Measurements from ENCODE around the gene PSMB11.
"Not testable (repeated sequence)": the region's sequence is repeated elsewhere in the genome, so short reads cannot be mapped to it uniquely, and the experiment has no call there.

The PSMB11 gene

GRCh38 chr14:23005451-23006187 is 36.4 kb upstream of the PSMB11 start:
- TF ChIP-seq JUND (IDR thresholded peaks at IDR 0.05; ENCODE audit: low read depth): no peak
- in situ Hi-C loops (cut with HindIII; ENCODE audit: low pct_unique_long_range_greater_than_20kb, low sequenced_read_pairs): no loop called here
- no peak for DNase-seq (ENCODE audit: low read depth in 1 of 2, low spot score in 1 of 2)

GRCh38 chr14:23006188-23006534 is 35.9 kb upstream of the PSMB11 start:
- in situ Hi-C loops (cut with HindIII; ENCODE audit: low pct_unique_long_range_greater_than_20kb, low sequenced_read_pairs): no loop called here
- DNase-seq (ENCODE audit: low read depth in 1 of 2, low spot score in 1 of 2): no peak
- TF ChIP-seq JUND (IDR thresholded peaks at IDR 0.05; ENCODE audit: low read depth): no peak

DNA sequence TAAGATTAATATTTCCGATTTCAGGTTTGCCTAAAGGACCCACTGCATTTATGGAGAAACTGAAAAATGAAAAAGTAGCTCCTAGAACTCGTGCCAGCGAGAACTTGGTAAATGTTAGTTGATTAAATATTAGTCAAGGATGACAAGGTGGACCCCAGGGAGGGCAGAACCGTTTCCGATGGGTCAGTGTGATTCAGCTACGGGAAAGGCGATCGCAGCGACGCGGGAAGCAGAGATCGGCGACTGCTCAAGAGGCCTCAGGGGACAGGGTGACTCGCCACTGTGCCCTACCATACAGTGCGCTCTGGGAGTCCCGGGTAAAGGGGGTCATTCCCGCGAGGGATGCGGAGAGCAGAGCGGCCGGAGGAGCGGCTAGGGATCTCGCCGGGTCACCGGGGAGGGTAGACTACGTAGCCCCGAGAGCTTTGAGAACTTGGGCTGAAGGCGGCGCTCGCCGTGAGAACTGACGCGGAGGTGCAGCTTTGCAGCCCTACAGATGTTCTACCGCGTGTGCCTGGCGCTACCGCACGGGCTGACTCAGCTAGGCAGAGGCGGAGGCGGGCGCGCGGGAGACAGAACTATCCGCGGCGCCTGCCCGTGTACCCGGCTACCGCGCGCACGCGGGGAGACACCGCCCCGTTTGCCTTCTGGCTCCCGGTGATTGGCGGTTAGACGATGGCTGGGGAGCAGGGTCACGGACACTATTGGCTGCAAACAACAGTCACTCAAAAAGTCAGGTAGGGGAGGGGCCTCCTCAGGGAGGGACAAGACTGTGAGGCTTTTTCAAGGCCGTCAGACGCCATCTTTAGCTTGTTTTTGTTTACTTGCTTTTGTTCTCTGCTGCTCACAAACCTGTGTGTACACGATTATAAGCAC is 35.2 kb upstream of the PSMB11 start:
- in situ Hi-C loops (cut with HindIII; ENCODE audit: low pct_unique_long_range_greater_than_20kb, low sequenced_read_pairs): no loop called here
- no peak for TF ChIP-seq JUND (IDR thresholded peaks at IDR 0.05; ENCODE audit: low read depth)
- DNase-seq (ENCODE audit: low read depth in 1 of 2, low spot score in 1 of 2): peak; percentile 87 to 97

- in situ Hi-C loops (cut with HindIII; ENCODE audit: low pct_unique_long_range_greater_than_20kb, low sequenced_read_pairs): no loop called here
- DNase-seq (ENCODE audit: low read depth in 1 of 2, low spot score in 1 of 2): no peak
- no peak for TF ChIP-seq JUND (IDR thresholded peaks at IDR 0.05; ENCODE audit: low read depth)
Measured at GRCh38 chr14:23008831-23009230, 33.2 kb upstream of the PSMB11 start.

DNA sequence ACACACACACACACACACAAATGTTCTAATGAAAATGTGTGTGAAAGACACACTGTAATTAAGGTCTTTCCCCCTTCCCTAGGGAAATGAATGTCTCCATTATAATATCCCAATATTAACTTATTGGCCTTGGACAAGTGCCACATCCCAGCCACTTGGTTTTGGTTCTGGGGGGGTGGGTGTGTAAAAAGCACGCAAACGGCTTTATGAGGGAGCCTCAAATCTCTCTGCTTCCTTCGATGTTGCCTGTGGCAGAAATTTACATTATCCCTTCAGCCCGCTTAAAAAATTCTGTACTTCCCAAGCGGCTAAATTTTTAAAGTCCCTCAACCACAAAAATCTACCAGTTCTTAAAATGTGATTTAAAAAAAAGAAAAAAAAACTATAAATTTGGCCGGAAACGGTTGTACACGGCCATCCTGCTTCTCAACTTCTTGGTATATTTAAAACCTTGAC is 32.5 kb upstream of the PSMB11 start:
- TF ChIP-seq JUND (IDR thresholded peaks at IDR 0.05; ENCODE audit: low read depth): no peak
- DNase-seq (ENCODE audit: low read depth in 1 of 2, low spot score in 1 of 2): no peak
- in situ Hi-C loops (cut with HindIII; ENCODE audit: low pct_unique_long_range_greater_than_20kb, low sequenced_read_pairs): no loop called here

- DNase-seq (ENCODE audit: low read depth in 1 of 2, low spot score in 1 of 2): peak; percentile 50 to 70
- in situ Hi-C loops (cut with HindIII; ENCODE audit: low pct_unique_long_range_greater_than_20kb, low sequenced_read_pairs): no loop called here
- no peak for TF ChIP-seq JUND (IDR thresholded peaks at IDR 0.05; ENCODE audit: low read depth)
Measured at GRCh38 chr14:23009939-23010726, 31.9 kb upstream of the PSMB11 start, which contains the start of gene C14orf93. TSS of gene C14orf93 (minus strand) at chr14:23010143. CDS start at chr14:22999023, 11,120 bp downstream.

DNA sequence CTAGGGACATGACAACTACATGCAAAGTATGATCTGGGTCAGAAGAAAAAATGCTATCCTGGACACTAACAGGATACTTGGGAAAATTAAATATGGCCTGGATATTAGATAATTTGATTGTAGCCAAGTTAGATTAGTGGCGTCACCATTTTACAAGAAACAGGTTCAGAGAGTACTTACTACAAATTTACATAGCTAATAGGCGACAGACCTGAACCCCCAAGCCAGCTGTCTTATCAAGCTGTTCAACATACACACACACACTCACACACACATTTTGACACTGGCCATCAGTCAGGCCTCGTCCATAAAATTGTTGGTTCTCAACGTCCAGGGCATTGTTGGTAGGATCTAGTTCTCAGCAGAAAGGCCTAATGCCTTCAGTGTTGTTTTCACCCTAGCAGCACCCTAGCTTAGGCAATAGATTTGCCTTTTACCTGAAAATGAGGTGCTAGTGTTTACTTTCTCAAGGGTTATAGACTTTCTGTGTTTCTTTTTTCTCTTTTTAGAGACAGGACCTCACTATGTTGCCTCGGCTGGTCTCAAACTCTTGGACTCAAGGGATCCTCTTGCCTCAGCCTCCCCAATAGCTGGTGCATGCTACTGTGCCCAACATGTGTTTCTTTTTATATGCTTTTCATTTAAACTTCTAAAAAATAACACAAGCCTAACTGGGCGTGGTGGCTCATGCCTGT is 28.8 kb upstream of the PSMB11 start:
- TF ChIP-seq JUND (IDR thresholded peaks at IDR 0.05; ENCODE audit: low read depth): no peak
- no peak for DNase-seq (ENCODE audit: low read depth in 1 of 2, low spot score in 1 of 2)
- in situ Hi-C loops (cut with HindIII; ENCODE audit: low pct_unique_long_range_greater_than_20kb, low sequenced_read_pairs): no loop called here

DNA sequence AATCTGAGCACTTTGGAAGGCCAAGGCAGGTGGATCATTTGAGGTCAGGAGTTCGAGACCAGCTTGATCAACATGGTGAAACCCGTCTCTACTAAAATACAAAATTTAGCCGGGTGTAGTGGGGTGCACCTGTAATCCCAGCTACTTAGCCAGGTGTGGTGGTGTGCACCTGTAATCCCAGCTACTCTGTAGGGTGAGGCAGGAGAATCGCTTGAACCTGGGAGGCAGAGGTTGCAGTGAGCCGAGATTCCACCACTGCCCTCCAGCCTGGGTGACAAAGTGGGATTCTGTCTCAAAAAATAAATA is 28.3 kb upstream of the PSMB11 start:
- DNase-seq (ENCODE audit: low read depth in 1 of 2, low spot score in 1 of 2); in situ Hi-C loops (cut with HindIII; ENCODE audit: low pct_unique_long_range_greater_than_20kb, low sequenced_read_pairs): not testable (repeated sequence)

- TF ChIP-seq JUND (IDR thresholded peaks at IDR 0.05; ENCODE audit: low read depth): no peak
- DNase-seq (ENCODE audit: low read depth in 1 of 2, low spot score in 1 of 2): no peak
- in situ Hi-C loops (cut with HindIII; ENCODE audit: low pct_unique_long_range_greater_than_20kb, low sequenced_read_pairs): no loop called here
Measured at GRCh38 chr14:23015618-23016017, 26.4 kb upstream of the PSMB11 start.

- in situ Hi-C loops (cut with HindIII; ENCODE audit: low pct_unique_long_range_greater_than_20kb, low sequenced_read_pairs): no loop called here
- no peak for DNase-seq (ENCODE audit: low read depth in 1 of 2, low spot score in 1 of 2)
- no peak for TF ChIP-seq JUND (IDR thresholded peaks at IDR 0.05; ENCODE audit: low read depth)
Measured at GRCh38 chr14:23017091-23017490, 24.9 kb upstream of the PSMB11 start.

DNA sequence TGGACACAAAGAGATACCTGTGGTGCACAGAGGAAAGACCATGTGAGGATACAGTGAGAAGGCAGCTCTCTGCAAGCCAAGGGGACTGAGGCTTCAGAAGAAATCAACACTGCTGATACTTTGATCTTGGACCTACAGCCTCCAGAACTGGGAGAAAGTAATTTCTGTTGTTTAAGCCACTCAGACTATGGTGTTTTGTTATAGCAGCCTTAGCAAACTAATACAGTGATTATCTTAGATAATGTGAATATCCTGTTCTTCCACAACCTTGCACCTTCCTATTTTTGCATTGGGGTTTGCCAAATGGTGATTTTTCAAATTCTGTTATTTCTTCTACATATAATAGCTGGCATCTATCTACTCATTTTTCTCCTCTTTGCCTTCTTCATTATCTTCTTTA is 23.9 kb upstream of the PSMB11 start:
- DNase-seq (ENCODE audit: low read depth in 1 of 2, low spot score in 1 of 2): no peak
- in situ Hi-C loops (cut with HindIII; ENCODE audit: low pct_unique_long_range_greater_than_20kb, low sequenced_read_pairs): no loop called here
- no peak for TF ChIP-seq JUND (IDR thresholded peaks at IDR 0.05; ENCODE audit: low read depth)

Measured in T47D (cell line).